HG03097 (cell line): ENCODE measurements around the gene MCRIP1.
A peak's percentile ranks its signal among the peaks of the same experiment; 100 is the strongest.

ENCODE experiments used
- ATAC-seq: cut with Tn5 transposase; IDR thresholded peaks from one replicate; pipeline ENCODE4 v1.9.1; 2021; ENCODE audit not compliant: unreplicated experiment, low FRiP score

Gene MCRIP1, protein sequence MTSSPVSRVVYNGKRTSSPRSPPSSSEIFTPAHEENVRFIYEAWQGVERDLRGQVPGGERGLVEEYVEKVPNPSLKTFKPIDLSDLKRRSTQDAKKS

DNA sequence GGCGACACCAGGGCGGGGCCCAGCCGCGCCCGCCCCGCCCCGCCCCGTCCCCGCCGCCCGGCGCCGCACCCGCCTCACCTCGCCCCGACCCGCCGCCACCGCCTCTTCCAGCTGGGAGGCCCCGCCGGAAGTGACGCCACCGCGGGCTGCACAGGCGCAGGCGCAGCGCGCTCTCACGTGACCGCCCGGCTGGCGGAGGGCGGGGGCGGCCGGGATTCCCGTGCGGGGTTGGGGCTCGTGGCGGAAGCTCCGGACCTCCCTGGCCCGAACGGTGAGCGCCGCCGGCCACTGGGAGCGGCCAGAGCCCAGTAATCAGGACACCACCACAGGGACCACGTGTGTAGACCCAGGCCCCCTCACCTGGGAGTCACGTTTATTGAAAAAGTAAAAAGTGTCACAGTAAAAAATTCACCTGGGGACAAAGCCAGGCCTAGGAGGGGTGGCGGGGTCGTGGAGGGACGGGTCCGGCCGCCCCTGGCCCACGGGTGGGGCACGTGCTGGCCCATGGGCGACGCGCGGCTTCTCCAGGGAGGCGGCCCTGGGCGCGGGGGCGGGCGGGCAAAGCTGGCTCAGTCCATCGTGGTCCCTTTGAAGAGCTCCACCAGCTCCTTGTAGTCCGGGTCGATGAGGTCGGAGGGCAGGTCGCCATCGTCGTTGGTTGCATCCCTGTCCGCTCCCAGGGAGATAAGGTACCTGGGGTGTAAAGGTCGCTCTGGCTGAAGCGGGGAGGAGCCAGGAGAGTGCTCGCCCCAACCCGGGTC lies at the start of gene MCRIP1:
MCRIP1 (minus strand) TSS at position 132 of the 761 bp plus-strand sequence. CDS start 8,785 bp downstream, outside the sequence.
- ATAC-seq = peak; percentile 57

DNA sequence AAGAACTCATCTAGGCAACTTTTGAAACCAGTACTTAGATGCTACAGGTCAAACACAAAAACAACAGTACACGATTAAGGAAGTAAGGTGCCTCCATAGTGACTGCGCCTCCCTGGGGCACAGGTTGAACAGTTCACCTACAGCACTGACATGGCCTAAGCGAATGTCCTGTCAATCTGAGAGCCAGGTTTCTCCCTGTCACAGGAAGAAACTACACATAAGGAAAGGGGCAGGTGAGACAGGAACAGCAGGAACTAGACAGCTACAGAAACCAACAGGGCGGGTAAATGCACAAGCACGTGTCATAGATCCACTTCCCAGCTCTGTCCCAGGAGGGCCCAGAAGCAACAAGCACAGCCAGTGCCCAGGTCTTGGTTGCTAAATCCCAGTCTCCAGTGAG lies 46.0 kb upstream of the MCRIP1 start:
- ATAC-seq = no peak

DNA sequence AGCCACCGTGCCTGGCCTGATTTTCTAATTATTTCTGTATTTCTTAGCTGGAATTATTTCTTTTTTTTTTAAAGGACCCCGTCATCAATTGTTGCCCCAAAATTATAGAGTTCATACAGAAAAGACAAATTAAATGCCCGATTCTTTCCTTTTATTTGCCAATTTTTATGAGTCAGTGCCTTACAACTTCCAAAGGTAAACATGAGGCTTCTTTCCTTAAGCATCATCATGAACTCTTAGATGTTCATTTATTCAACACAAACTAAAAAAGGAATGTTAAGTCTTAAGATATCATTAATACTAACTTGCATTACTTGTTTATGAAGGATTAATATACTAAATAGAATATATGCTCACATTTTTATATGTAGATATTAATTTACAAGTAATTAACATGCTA lies 45.2 kb upstream of the MCRIP1 start:
- no peak for ATAC-seq

DNA sequence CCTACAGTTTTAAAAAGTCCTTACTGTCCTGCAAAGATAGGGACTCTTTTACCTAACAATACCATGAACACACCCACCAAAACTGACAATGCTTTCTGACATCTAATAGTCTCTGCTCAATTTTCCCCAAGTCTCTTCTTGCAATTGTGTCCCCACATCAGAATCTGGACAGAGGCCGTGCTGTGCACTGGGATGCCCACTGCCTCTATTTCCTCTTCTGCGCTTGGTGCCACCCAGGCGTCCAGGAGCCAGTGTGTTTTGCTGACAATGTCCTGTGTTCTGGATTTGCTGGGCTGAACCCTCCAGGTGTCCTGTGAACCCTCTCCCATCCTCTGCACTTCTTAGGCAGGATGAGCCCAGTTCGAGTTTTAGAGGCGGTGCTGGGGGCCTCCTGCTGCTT lies 44.5 kb upstream of the MCRIP1 start:
- no peak for ATAC-seq

DNA sequence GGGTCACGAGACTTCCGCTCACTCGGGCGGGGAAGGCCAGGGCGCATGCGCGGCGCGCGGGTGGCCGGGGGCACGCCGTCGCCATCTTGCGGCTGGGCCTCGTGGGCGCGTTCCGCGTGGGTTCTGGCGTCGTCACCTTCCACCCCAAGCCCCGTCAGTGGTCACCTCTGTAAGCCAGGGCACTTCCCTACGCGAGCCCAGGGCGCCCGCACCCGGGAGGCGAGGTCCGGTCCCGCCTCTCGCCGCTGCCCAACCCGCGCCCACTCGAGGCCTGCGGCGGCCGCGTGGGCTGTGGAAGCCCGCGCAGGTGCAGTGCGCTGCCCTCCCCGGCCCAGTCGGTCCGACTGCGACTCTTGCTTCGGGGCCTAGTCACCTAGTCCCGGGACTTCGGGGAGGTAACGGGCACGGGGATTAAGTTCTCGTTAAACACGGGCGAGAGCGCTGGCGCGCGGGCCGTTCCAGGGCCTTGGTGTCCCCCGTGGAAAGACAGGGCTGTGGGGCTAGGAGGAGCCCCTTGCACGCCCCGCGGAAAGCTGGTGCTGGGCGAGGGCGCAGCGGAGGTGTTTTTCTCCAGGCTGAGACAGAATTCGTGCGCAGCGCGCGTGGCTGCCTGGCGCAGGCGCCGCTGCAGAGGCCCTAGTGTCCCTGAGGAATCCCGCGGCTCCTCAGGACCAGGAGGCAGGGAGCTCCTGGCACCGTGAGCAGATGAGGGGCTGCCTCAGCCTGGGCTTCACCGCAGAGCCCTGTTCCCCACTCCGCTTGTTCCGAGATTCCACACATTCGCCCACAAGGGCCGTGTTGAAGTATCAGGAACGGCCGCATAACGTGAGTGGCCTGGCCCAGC lies 38.5 kb upstream of the MCRIP1 start:
- ATAC-seq = peak; percentile 41

DNA sequence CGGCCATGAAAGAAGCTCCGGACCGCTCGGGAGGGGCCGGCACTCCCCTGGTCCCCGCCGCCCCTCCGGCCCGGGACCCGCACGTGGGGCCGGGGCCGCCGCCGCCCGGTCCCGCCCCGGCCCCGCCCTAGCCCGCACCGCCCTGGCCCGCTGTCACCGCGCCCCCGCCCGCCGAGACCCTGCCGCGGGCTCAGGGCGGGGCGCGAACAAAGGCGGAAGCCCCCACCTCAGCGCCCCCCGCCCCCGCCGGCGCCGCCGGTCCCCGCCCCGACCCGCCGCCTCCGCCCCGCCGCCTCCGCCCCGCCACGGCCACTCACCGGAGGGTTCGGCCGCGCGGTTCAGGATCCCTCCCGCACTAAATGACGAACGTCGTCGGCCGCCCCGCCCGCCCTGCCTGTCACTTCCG lies 37.9 kb upstream of the MCRIP1 start, which contains the start of gene ARHGDIA:
ARHGDIA (minus strand) TSS at position 357 of the 406 bp plus-strand sequence. CDS start 1,407 bp downstream, outside the sequence.
- ATAC-seq = peak; percentile 8

DNA sequence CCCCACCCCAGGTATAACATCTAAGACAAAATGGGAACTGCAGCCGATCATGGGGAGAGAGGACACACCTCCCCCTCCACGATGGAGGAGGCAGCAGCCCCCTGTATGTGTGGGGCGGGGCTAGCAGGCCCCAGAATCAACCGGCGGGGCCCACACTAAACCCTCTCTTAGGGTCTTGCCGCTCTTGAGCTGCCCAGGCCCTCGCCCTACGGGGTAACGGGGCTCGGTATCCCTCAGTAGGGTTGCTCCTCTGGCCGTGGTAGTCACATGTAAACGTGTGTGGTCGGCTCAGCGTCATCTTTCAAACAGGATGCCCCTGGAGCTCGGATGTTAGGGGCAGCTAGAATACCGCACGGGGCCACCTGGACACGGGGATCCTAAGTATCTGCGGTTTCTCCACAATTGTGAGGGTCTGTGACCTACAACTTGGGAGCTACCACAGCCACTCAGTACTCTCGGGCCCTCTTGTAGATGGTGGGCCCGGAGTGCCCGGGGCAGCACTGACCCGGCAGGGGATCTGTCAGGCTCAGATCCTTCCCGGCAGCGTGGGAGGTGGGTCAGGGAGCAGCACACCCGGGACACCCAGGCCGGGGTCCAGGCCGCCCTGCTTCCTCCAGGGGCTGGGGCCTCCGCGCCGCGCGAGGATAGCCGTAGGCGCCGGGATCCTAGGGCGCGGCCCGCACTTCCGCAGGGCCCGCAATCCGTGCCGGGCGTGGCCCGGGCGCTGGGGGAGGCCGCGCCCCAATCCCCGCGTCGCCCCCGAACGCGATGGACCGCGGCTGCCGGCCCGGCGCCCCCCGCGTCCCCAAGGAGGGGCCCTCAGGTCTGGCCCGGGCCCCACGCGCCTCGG lies 37.3 kb upstream of the MCRIP1 start:
- ATAC-seq = no peak

DNA sequence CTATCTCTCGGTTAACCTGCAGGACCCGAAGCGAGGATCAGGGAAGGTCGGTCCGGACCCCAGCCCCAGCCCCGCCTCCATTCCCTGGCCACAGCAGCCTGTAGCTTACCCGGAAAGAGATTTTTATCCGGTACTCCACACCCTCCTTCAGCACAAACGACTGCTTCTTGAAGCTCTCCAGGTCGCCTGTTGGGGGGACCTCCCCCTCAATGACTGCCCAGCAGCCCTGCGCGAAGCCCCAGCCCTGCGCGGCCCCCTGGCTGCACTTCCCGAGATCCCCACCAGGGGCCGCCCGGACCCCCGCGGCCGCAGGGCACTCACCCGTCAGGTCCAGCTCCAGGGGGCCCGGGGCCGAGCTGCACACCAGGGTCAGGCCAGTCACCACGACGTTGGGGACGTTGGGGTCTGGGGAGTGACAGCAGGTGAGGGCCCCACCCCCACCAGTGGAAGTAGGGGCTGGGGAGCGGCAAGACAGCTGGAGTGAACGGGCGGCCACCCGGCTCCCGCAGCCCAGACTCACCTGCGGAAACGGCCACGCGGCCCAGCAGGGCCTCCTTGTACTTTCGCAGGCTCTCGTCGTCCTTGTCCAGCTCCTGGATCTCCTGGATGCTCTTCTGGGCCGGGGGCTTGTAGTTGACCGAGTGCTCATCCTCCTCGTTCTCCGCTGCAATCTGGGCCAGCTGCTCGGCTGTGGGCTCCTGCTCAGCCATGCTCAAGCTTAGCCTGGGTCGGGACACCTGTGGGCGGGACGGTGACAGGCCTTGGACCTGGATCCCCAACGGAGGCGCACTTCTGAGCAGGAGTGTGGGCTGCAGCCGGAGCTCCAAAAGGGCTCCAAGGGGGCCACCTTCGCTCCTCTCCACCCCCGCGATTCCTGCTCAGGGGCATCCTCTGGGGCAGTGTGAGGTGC lies 36.4 kb upstream of the MCRIP1 start:
- ATAC-seq = no peak

DNA sequence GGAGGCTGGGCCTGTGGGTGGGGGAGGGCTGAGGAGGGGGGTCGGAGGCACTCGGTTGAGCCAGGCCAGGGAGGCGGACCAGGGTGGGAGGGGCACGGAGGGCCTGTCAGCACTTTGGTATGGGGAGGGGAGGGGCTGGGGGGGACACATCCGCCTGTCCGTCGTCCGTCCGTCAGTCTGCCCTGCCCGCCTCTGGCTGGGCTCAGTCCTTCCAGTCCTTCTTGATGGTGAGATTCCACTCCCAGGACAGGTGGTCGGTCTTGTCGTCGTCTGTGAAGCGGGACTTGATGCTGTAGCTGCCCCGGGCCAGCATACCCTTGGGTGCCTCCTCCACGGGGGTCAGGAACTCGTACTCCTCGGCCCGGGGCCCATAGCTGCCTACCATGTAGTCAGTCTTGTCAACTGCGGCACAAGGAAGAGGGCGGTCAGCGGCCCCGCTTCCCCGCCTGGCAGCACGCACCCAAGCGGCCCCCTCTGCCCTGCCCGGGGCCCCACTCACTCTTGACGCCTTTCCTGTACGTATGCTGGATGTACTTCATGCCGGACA lies 35.7 kb upstream of the MCRIP1 start:
- no peak for ATAC-seq

DNA sequence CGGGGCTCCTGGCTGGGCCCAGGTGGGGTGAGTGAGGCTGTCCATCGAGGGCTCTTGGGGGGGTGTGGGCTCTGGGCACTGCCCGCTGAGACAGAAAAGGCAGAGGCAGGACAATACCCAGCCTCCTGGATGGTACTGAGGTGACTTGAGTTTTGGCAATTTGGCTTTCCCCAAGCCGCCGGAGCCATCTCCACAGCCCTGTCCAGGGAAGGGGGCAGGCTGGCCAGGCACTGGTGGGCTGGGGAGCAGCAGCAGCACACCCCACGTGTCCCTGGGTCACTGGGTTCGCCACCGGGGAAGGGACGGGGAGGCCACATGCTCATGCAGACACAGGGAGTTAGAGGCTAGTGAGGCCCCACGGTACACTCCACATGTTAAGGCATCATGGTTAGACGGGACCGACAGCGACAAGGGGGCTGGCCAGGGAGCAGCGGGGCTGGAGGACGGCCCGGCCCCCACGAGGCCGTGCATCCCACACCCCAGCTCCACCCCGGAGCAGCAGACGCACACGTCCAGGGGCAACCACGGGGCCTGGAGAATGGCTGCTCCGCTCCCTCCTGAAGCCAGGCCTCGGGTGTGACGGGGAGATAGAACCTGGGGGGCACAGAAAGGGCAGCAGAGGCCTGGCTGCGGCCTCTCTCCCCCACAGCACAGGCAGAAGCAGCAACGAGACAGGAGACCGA lies 35.0 kb upstream of the MCRIP1 start:
- ATAC-seq = no peak

DNA sequence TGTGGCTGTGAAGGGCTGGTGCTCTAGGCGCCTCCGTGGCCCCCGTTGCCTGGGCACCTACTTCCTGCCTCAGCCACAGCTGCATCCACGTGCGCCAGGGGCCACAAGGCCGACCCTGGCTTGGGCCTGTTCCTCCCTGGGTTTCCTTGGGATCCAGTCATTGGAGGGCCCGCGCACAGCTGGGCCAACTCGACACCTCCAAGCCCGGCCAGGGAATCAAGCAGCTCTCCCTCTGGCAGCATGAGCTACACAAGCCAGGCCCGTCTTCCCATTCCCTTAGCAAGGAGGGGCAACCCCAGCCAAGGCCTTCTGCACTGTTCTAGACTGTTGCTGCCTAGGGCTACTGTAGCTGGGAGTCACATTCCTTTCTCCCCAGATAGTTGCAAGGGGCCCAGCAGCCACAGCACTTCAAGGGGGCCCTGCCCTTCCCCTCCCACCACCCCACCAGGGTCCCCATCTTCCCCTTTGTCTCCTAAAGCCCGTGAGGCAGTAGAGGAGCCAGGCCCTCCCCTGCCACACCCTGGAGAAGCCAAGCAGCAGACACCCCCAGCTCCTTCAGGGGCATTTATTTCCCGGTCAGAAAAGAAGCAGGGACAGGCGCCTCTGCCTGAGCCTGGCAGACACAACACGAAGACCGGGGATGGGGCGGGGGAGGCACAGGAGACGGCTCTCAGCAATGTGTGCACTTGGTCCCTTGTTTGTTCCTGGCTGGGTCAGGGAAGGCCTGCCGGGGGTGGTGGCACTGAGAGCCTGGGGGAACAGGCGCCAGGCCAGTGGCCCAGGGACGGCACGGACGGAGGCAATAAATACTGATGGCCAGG lies 34.3 kb upstream of the MCRIP1 start:
- no peak for ATAC-seq

DNA sequence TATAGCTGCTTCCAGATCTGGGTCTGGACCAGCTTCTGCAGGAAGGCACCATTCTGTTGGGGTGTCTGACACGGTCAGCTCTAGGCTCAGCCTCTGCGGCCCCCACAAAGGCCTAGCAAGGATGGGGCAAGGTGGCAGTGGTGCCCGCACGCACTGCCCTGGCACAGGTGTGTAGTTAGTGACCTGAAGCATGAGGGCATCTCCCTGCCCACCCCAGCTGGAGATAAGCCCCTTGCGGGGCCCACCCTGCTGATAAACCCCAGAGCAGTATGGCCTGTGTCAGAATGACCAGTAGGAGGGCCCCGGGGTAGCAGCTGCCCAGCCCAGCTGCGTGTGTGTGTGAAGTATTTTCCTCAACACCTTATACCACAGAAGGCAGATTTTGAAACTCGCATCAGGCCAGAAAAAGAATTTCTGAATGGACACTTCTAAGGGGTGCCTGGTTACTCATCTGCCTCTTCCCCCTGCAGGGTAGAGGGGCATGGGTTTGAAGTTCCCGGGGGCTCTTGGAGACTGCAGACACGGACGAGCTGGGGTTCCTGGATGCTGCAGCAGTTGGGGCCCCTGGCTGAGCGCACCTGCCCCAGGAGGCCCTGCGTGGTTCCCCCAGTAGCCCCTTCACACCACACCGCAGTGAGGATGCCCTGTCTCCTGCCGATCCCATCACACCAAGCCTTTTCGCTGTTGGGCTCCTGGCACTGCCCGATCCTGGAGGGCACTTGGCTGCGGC lies 33.5 kb upstream of the MCRIP1 start:
- ATAC-seq = no peak

DNA sequence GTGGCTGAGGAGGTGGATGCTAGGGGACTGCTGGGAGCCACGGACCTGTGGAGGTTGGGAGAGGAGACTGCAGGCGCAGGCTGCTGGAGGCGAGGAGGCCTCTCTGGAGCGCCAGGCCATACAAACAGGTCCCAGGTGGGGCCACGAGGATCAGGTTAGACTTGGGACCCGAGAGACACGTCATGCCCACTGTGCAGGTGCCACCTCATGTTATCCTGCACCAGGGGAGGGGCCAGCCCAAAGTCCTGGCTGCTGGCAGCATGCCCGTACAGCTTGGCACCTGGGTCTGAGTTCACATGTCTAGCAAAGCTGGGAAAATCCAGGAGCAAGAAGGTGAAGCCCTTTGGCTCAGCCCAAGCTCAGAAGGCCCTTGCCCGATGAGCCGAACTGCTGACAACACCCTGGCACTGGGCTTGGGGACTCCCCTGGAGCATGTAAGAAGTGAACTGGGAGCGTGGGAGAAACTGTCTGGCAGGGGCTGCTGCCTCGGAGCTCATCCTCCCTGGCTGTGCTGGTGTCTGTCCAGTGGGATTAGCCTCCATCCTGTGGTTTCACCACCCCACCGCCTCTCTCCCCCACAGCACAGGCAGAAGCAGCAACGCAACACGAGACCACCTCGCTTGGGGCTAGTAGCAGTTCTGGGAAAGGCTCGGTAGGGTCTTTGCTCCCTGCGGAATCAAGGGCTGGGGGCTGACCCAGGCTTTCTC lies 32.8 kb upstream of the MCRIP1 start:
- no peak for ATAC-seq

DNA sequence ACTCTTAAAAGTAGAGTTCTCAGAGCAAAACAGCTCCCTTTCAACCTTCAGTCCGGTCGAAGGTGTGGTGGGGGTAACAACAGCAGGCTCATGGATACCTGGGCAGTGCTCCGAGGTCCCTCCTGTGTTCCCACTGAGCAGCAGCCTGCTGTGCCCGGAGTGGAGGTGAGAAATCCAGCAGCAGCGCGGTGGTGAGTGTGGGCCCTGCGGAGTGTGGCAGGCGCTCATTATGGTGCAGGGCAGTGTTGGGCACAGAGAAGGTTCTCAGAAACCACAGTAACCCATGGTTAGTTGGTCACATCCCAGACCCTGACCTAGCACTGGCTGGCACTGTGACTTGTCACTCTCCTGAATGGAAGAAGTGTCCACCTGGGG lies 32.3 kb upstream of the MCRIP1 start:
- no peak for ATAC-seq

DNA sequence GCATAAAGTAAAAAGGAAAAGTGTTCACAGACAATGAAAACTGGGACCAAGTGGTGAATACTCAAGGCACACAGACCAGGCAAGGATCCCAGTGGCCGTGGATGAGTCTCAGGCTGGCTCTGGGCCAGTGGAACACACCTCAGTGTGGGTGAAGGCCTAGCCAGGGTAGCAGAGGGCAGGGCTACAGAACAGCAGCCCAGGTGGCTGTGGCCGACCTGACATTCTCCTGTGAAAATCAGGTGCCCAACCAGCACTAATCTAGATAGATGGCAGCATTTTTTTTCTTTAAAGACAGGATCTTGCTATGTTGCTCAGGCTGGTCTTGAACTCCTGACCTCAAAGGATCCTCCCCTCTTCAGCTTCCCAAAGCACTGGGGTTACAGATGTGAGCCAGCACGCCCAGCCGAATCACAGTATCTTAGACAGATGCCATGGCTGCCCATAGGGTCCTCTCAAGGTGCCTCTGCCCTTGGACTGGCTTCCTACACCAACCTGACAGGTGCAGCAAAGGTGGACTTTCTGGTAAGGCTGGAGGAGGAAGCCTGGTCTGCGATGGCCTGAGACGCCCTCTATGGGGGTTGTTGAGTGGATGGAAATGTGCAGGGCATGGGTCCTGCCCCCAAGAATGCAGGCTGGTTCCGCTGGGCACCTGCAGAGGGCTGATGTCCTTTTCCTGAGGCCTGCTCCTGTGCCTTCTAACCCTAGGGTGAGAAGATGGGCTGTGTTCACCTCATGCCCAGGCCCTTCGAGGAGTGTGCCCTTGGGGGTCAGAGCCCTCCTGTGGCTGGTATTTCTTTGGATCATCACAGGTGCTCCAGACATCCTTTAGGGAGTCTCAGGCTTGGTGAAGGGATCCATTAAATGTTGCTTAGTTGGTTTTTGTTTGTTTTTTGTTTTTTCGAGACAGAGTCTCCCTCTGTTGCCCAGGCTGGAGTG lies 31.0 kb upstream of the MCRIP1 start:
- ATAC-seq = no peak
